ENCODE results near the gene MCEE. TPM values are rescaled to one million over a fixed set of nuclear protein-coding genes. Genes with fewer than 3 reads are reported as not detected.

MCEE gene
- total and polyA plus RNA-seq, 7 experiments from 2014 or later = 11.6 to 38.0 (median 18.9) TPM

- peaks cover 11 to 25% (median 18%) of the 10 kb centered on the region in 5 donors for H3K36me3 Mint-ChIP-seq
Measured at GRCh38 chr2:71070294-71071093, 59.5 kb downstream of the MCEE start.

DNA sequence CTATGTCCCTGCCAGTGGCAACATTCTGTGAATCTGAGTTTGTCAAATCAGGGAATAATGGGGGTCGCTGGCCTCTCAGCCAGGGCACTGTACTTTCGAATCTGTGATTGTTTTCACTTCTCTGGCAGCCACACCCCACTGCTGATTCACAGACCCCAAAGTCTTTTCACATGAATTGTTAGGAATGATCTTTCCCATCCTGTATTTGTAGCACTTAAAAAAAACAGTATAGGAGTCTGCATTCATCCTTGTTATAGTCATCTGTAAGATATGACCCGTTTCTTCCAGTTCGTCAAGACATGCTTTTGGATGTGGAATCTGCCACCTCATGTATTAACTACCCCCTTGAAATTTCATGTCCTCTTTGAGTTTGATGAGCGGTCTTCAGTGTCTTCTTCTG, 60.7 kb downstream of the MCEE start:
- H3K27me3 ChIP-seq (ENCODE audit: control insufficient read depth in 2 of 2, insufficient read depth in 2 of 2, low read length in 2 of 2) = no peaks in the 10 kb centered on the region
- H3K4me1 Mint-ChIP-seq = peaks cover 47 to 78% (median 67%) of the 10 kb centered on the region in 7 donors
- H3K36me3 Mint-ChIP-seq = peaks cover 10 to 25% (median 18%) of the 10 kb centered on the region in 5 donors
- peak overlapping the region; percentile 97 to 100 (median 99) for H3K27ac Mint-ChIP-seq
- H3K36me3 ChIP-seq (ENCODE audit: control insufficient read depth in 2 of 3, insufficient read depth in 3 of 3, low read length in 3 of 3) = peaks cover 0 to 19% (median 5%) of the 10 kb centered on the region in 3 experiments
- intact Hi-C loops (cut with micrococcal nuclease) = loop anchor here (2.0 to 10.0 kb wide), 7 partner anchors 25 to 1427 kb away; partner anchors contain the start of genes AAK1 (in 1 of the 2), ANKRD53 (in 1 of the 2), SNRPG (in 1 of the 2) and TEX261 (in 1 of the 2)
- peak overlapping the region; percentile 89 to 100 (median 98) for H3K4me3 Mint-ChIP-seq
- H3K4me1 ChIP-seq (ENCODE audit: control insufficient read depth in 2 of 2, insufficient read depth in 2 of 2, low read length in 2 of 2) = peaks cover 39 to 57% of the 10 kb centered on the region in 2 donors
- H3K27ac ChIP-seq (ENCODE audit: low read depth, low read length) = peak overlapping the region; percentile 96
- ATAC-seq (no peak), DNase-seq (no peak)
- peak overlapping the region; percentile 81 for H3K4me3 ChIP-seq (ENCODE audit: low read length)
- no peaks in the 10 kb centered on the region for H3K9me3 ChIP-seq (ENCODE audit: control insufficient read depth in 2 of 3, low read length in 3 of 3)
- ChIA-PET CTCF (interaction anchor here (0.6 to 1.7 kb wide), 3 partner anchors 61 to 84 kb away, joined by 4 to 5 read pairs (median 4); partner anchors contain the start of genes MCEE and MPHOSPH10), POLR2A (interaction anchor here (1.2 to 7.7 kb wide), 10 partner anchors 8 to 263 kb away, joined by 3 to 114 read pairs (median 11); partner anchors contain the start of genes ANKRD53, MCEE, MPHOSPH10 and PAIP2B)
- H3K9me3 Mint-ChIP-seq = peaks cover 0 to 7% (median 0%) of the 10 kb centered on the region in 11 donors
- H3K27me3 Mint-ChIP-seq = peaks cover 0 to 7% (median 0%) of the 10 kb centered on the region in 5 donors

More at GRCh38 chr2:71070294-71071093, 59.5 kb downstream of the MCEE start:
- peaks cover 0 to 3% (median 0%) of the 10 kb centered on the region in 5 donors for H3K27me3 Mint-ChIP-seq
- peaks cover 47 to 79% (median 67%) of the 10 kb centered on the region in 7 donors for H3K4me1 Mint-ChIP-seq
- no peaks in the 10 kb centered on the region for H3K9me3 ChIP-seq (ENCODE audit: control insufficient read depth in 2 of 3, low read length in 3 of 3)
- H3K9me3 Mint-ChIP-seq = peaks cover 0 to 7% (median 0%) of the 10 kb centered on the region in 11 donors
- intact Hi-C loops (cut with micrococcal nuclease) = loop anchor here in 1 of 2 donors (10.0 kb wide), 1 partner anchor 46 kb away; no protein-coding TSS in a partner anchor
- H3K27ac ChIP-seq (ENCODE audit: low read depth, low read length) = peak overlapping the region; percentile 96
- DNase-seq (no peak), ATAC-seq (no peak)
- ChIA-PET CTCF (interaction anchor here (0.6 to 1.6 kb wide), 4 partner anchors 11 to 69 kb away, joined by 3 to 7 read pairs (median 4); partner anchors contain the start of genes MCEE and MPHOSPH10), POLR2A (interaction anchor here (0.9 to 7.7 kb wide), 7 partner anchors 9 to 156 kb away, joined by 4 to 114 read pairs (median 5); partner anchors contain the start of genes MCEE, MPHOSPH10 and PAIP2B)
- peaks cover 0 to 29% (median 5%) of the 10 kb centered on the region in 3 experiments for H3K36me3 ChIP-seq (ENCODE audit: control insufficient read depth in 2 of 3, insufficient read depth in 3 of 3, low read length in 3 of 3)
- H3K27me3 ChIP-seq (ENCODE audit: control insufficient read depth in 2 of 2, insufficient read depth in 2 of 2, low read length in 2 of 2) = no peaks in the 10 kb centered on the region
- peak overlapping the region; percentile 88 to 100 (median 98) for H3K4me3 Mint-ChIP-seq
- no peak overlapping the region for H3K4me3 ChIP-seq (ENCODE audit: low read length)
- H3K27ac Mint-ChIP-seq = peak overlapping the region; percentile 86 to 100 (median 99)
- H3K4me1 ChIP-seq (ENCODE audit: control insufficient read depth in 2 of 2, insufficient read depth in 2 of 2, low read length in 2 of 2) = peaks cover 39 to 57% of the 10 kb centered on the region in 2 donors

DNA sequence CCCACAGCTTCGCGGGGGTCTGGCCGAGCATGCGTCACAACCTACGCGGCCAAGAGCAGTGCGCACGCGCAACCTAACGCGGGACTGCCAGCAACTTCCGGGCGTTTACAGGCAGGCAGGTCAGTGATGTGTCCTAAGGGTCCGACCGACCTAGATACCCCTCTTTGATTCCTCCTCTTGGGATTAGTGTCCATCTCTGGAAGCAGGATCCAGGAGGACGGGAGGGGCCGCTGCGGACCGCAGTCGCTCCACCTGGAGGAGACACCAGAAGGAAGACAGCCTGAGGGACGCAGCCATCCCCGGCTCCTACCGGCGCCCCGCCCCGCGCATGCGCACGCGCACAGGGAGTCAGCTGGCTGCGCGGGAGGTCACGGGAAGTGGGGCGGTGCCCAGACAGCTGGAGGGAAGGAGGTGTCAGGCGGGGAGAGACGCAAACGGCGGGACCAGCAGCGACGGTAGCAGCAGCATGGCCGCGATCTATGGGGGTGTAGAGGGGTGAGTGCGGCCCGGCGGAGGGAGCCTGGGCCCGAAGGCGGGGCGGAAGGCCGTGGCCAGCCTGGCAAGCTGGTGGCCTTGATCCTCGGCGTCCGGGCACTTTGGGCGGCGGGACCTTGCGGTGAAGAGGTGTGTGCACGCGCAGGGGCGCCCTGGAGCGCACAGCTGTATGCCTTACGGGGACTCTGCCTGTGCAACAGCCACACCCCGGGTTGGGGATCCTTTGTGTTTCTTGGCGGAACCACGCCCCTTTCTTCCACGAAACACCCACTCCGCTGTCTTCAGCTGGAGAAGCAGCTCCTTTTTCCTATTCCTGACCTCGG, 61.6 kb downstream of the MCEE start, which contains the start of gene NAGK:
Gene NAGK (plus strand): TSS at position 431 of the 818 bp plus-strand sequence. CDS start 36 bp downstream, at position 467.
- Histone ChIP-seq H3K9me3 (ENCODE audit: control insufficient read depth in 2 of 3, low read length in 3 of 3) (no peaks in the 10 kb centered on the region), H3K27ac (ENCODE audit: low read depth, low read length) (peak within 1 kb of the TSS; percentile 96), H3K27me3 (ENCODE audit: control insufficient read depth in 2 of 2, insufficient read depth in 2 of 2, low read length in 2 of 2) (no peaks in the 10 kb centered on the region), H3K4me1 (ENCODE audit: control insufficient read depth in 2 of 2, insufficient read depth in 2 of 2, low read length in 2 of 2) (peaks cover 39 to 50% of the 10 kb centered on the region in 2 donors), H3K4me3 (ENCODE audit: low read length) (peak within 1 kb of the TSS; percentile 81), H3K36me3 (ENCODE audit: control insufficient read depth in 2 of 3, insufficient read depth in 3 of 3, low read length in 3 of 3) (peaks cover 0 to 10% (median 0%) of the 10 kb centered on the region in 3 experiments)
- H3K4me3 Mint-ChIP-seq = peak within 1 kb of the TSS; percentile 89 to 100 (median 98)
- ATAC-seq (peak; percentile 86), DNase-seq (peak; percentile 97 to 99 (median 99))
- POLR2A ChIA-PET = interaction anchor here (0.8 to 7.7 kb wide), 21 partner anchors 8 to 878 kb away, joined by 3 to 114 read pairs (median 6); partner anchors contain the start of genes ANKRD53, C2orf42, MCEE and MPHOSPH10
- peaks cover 0 to 7% (median 0%) of the 10 kb centered on the region in 11 donors for H3K9me3 Mint-ChIP-seq
- H3K36me3 Mint-ChIP-seq = peaks cover under 1 to 15% (median 8%) of the 10 kb centered on the region in 5 donors
- CTCF ChIA-PET = interaction anchor here (0.9 to 1.7 kb wide), 5 partner anchors 9 to 72 kb away, joined by 3 to 4 read pairs (median 4); no protein-coding TSS in a partner anchor
- peak within 1 kb of the TSS; percentile 97 to 100 (median 99) for H3K27ac Mint-ChIP-seq
- H3K27me3 Mint-ChIP-seq = peaks cover 0 to 7% (median 0%) of the 10 kb centered on the region in 5 donors
- H3K4me1 Mint-ChIP-seq = peaks cover 40 to 68% (median 57%) of the 10 kb centered on the region in 7 donors
- intact Hi-C loops (cut with micrococcal nuclease) = loop anchor here (1.0 to 10.0 kb wide), 17 partner anchors 19 to 1426 kb away; partner anchors contain the start of genes MCEE (in 2 of the 2), MPHOSPH10 (in 2 of the 2), PAIP2B (in 2 of the 2) and AAK1 (in 1 of the 2)

- Histone ChIP-seq H3K27ac (ENCODE audit: low read depth, low read length) (peak overlapping the region; percentile 96), H3K4me1 (ENCODE audit: control insufficient read depth in 2 of 2, insufficient read depth in 2 of 2, low read length in 2 of 2) (peaks cover 36 to 43% of the 10 kb centered on the region in 2 donors), H3K4me3 (ENCODE audit: low read length) (peak overlapping the region; percentile 81), H3K27me3 (ENCODE audit: control insufficient read depth in 2 of 2, insufficient read depth in 2 of 2, low read length in 2 of 2) (no peaks in the 10 kb centered on the region), H3K9me3 (ENCODE audit: control insufficient read depth in 2 of 3, low read length in 3 of 3) (no peaks in the 10 kb centered on the region), H3K36me3 (ENCODE audit: control insufficient read depth in 2 of 3, insufficient read depth in 3 of 3, low read length in 3 of 3) (peaks cover 0 to 6% (median 0%) of the 10 kb centered on the region in 3 experiments)
- ATAC-seq (no peak), DNase-seq (no peak)
- Mint-ChIP-seq H3K27me3 (peaks cover 0 to 8% (median 0%) of the 10 kb centered on the region in 5 donors), H3K4me1 (peaks cover 37 to 61% (median 51%) of the 10 kb centered on the region in 7 donors), H3K36me3 (peaks cover 0 to 13% (median 7%) of the 10 kb centered on the region in 5 donors), H3K4me3 (peak overlapping the region; percentile 89 to 100 (median 98)), H3K27ac (peak overlapping the region; percentile 97 to 100 (median 99)), H3K9me3 (peaks cover 0 to 7% (median 0%) of the 10 kb centered on the region in 11 donors)
- CTCF ChIA-PET = interaction anchor here (0.9 to 1.5 kb wide), 5 partner anchors 10 to 66 kb away, joined by 3 to 4 read pairs (median 4); no protein-coding TSS in a partner anchor
- POLR2A ChIA-PET = interaction anchor here (0.5 to 7.7 kb wide), 23 partner anchors 9 to 877 kb away, joined by 3 to 114 read pairs (median 6); partner anchors contain the start of genes ANKRD53, C2orf42, MCEE and MPHOSPH10
- intact Hi-C loops (cut with micrococcal nuclease) = loop anchor here (1.0 to 10.0 kb wide), 17 partner anchors 18 to 1425 kb away; partner anchors contain the start of genes MCEE (in 2 of the 2), MPHOSPH10 (in 2 of the 2), PAIP2B (in 2 of the 2) and AAK1 (in 1 of the 2)
Measured at GRCh38 chr2:71067567-71068217, 62.3 kb downstream of the MCEE start.

- Histone ChIP-seq H3K27me3 (ENCODE audit: control insufficient read depth in 2 of 2, insufficient read depth in 2 of 2, low read length in 2 of 2) (no peaks in the 10 kb centered on the region), H3K36me3 (ENCODE audit: control insufficient read depth in 2 of 3, insufficient read depth in 3 of 3, low read length in 3 of 3) (peaks cover 0 to 4% (median 0%) of the 10 kb centered on the region in 3 experiments), H3K4me1 (ENCODE audit: control insufficient read depth in 2 of 2, insufficient read depth in 2 of 2, low read length in 2 of 2) (peaks cover 28 to 35% of the 10 kb centered on the region in 2 donors), H3K4me3 (ENCODE audit: low read length) (no peak overlapping the region), H3K27ac (ENCODE audit: low read depth, low read length) (peak overlapping the region; percentile 96), H3K9me3 (ENCODE audit: control insufficient read depth in 2 of 3, low read length in 3 of 3) (no peaks in the 10 kb centered on the region)
- H3K9me3 Mint-ChIP-seq = peaks cover 0 to 7% (median 0%) of the 10 kb centered on the region in 11 donors
- DNase-seq (no peak), ATAC-seq (no peak)
- H3K4me3 Mint-ChIP-seq = peak overlapping the region; percentile 13 to 99 (median 54)
- intact Hi-C loops (cut with micrococcal nuclease) = loop anchor here (5.0 to 10.0 kb wide), 4 partner anchors 90 to 1425 kb away; partner anchors contain the start of genes AAK1 (in 1 of the 2), ANKRD53 (in 1 of the 2), SNRPG (in 1 of the 2) and TGFA (in 1 of the 2)
- H3K27ac Mint-ChIP-seq = peak overlapping the region in 7 of 9 donors; percentile 72 to 100 (median 99)
- H3K27me3 Mint-ChIP-seq = peaks cover 0 to 10% (median 0%) of the 10 kb centered on the region in 5 donors
- CTCF ChIA-PET = interaction anchor here (0.9 to 1.5 kb wide), 3 partner anchors 17 to 65 kb away, joined by 3 to 4 read pairs (median 4); no protein-coding TSS in a partner anchor
- POLR2A ChIA-PET = interaction anchor here (1.0 to 7.7 kb wide), 6 partner anchors 11 to 265 kb away, joined by 3 to 114 read pairs (median 16); partner anchors contain the start of genes MCEE, MPHOSPH10, PAIP2B and ZNF638
- H3K36me3 Mint-ChIP-seq = peaks cover 0 to 11% (median 2%) of the 10 kb centered on the region in 5 donors
- H3K4me1 Mint-ChIP-seq = peaks cover 34 to 53% (median 44%) of the 10 kb centered on the region in 7 donors
Measured at GRCh38 chr2:71066856-71067255, 63.2 kb downstream of the MCEE start.
